GM18511 (cell line): ENCODE data around the gene RAB21.
"Not testable (repeated sequence)": the region's sequence is repeated elsewhere in the genome, so short reads cannot be mapped to it uniquely, and the experiment has no call there.

ENCODE experiments used
- ATAC-seq: cut with Tn5 transposase; IDR thresholded peaks from one replicate; pipeline ENCODE4 v1.9.1; 2021; ENCODE audit warnings: mild to moderate bottlenecking, moderate library complexity; ENCODE audit not compliant: unreplicated experiment

The RAB21 gene

GRCh38 chr12:71792599-71792998 lies 37.9 kb downstream of the RAB21 start:
- no peak for ATAC-seq

- ATAC-seq: no peak
Observed at GRCh38 chr12:71795901-71796300, 41.2 kb downstream of the RAB21 start.

GRCh38 chr12:71797531-71797930 lies 42.9 kb downstream of the RAB21 start:
- no peak for ATAC-seq

- no peak for ATAC-seq
Observed at GRCh38 chr12:71799106-71799505, 44.4 kb downstream of the RAB21 start.

GRCh38 chr12:71800177-71800576 lies 45.5 kb downstream of the RAB21 start:
- ATAC-seq: no peak

GRCh38 chr12:71804505-71804904 lies 49.8 kb downstream of the RAB21 start:
- no peak for ATAC-seq

- no peak for ATAC-seq
Observed at GRCh38 chr12:71810921-71811320, 56.3 kb downstream of the RAB21 start.

GRCh38 chr12:71815242-71815641 lies 60.6 kb downstream of the RAB21 start:
- ATAC-seq: not testable (repeated sequence)

GRCh38 chr12:71822088-71822487 lies 67.4 kb downstream of the RAB21 start:
- not testable (repeated sequence) for ATAC-seq

GRCh38 chr12:71828813-71829212 lies 74.2 kb downstream of the RAB21 start:
- no peak for ATAC-seq

GRCh38 chr12:71837356-71837755 lies 82.7 kb downstream of the RAB21 start:
- no peak for ATAC-seq

GRCh38 chr12:71838231-71838630 lies 83.6 kb downstream of the RAB21 start:
- no peak for ATAC-seq

- no peak for ATAC-seq
Observed at GRCh38 chr12:71838676-71839075, 84.0 kb downstream of the RAB21 start.

- ATAC-seq: peak; percentile 19
Observed at GRCh38 chr12:71840231-71840847, 85.7 kb downstream of the RAB21 start.

GRCh38 chr12:71846322-71846940 lies 91.8 kb downstream of the RAB21 start:
- ATAC-seq: peak; percentile 62

GRCh38 chr12:71848212-71848611 lies 93.5 kb downstream of the RAB21 start:
- ATAC-seq: no peak

- no peak for ATAC-seq
Observed at GRCh38 chr12:71849109-71849851, 94.6 kb downstream of the RAB21 start.
